Measurements from ENCODE around the gene NAGS.
A peak's percentile ranks its signal among the peaks of the same experiment; 100 is the strongest.
"Not testable (repeated sequence)": the region's sequence is repeated elsewhere in the genome, so short reads cannot be mapped to it uniquely, and the experiment has no call there.

The NAGS gene

DNA sequence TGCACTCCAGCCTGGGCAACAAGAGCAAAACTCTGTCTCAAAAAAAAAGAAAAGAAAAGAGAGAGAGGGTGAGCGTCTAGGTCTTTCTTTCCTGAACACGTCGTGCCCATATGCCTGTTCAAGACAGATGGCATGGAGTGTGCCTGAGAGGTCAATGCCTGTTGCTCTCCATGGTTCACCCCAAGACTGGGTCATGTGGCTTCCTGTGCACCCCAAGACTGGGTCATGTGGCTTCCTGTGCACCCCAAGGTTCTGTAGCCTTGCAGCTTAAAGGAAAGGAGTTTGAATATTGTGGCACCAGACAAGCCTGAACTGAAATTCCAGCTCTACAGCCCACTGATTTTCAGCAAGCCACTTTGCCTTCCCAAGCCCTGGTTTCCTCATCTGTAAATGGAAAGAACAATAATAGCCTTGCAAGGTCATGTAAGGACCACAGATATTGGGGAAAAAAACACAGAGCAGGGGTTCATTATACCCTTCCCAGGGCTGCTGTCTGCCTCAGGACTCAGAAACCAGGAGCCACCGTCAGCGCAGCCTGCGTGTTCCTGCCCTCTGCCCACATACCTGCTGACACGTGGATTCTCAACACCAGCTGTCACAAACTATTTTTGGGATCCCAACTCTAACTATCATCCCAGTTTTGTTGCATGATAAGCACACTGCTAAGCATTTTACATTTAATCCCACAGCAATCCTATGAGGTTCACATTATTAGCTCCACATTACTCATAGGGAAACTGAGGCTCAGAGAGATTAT is 18.0 kb upstream of the NAGS start:
- DNase-seq, result no peak

- no peak for DNase-seq
Measured at GRCh38 chr17:43987131-43988021, 17.0 kb upstream of the NAGS start.

GRCh38 chr17:43988301-43988700 is 16.1 kb upstream of the NAGS start:
- DNase-seq, result no peak

DNA sequence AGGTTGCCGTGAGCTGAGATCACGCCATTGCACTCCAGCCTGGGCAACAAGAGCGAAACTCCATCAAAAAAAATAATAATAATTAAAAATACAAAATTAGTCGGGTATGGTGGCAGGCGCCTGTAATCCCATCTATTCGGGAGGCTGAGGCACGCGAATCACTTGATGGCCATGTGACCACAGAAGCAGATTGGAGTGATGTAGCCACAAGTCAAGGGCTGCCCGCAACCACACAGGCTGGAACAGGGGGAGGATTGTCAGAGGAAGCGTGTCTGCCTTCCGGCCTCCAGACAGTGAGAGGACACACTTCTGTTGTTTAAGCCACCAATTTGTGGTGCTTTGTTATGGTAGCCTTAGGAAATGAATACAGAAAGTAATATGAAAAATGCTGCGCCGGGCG is 11.8 kb upstream of the NAGS start:
- DNase-seq, result no peak

GRCh38 chr17:43994272-43995149 is 9.9 kb upstream of the NAGS start:
- DNase-seq, result peak; percentile 70

GRCh38 chr17:43995150-43995471 is 9.3 kb upstream of the NAGS start:
- DNase-seq, result no peak

DNA sequence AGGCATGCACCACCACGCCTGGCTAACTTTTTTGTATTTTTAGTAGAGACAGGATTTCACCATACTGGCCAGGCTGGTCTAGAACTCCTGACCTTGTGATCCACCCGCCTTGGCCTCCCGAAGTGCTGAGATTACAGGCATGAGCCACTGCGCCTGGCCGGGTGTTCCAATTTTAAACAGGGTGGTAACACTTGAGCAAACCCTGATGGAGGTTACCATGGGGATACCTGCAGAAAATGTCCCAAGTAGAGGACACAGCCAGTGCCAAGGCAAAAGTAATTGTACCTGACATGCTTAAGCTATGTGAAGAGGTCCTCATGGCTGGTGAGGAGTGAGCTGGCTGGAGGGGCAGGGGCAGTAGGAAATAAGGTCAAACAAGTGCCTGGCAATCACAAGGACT is 7.2 kb upstream of the NAGS start:
- DNase-seq, result not testable (repeated sequence)

DNA sequence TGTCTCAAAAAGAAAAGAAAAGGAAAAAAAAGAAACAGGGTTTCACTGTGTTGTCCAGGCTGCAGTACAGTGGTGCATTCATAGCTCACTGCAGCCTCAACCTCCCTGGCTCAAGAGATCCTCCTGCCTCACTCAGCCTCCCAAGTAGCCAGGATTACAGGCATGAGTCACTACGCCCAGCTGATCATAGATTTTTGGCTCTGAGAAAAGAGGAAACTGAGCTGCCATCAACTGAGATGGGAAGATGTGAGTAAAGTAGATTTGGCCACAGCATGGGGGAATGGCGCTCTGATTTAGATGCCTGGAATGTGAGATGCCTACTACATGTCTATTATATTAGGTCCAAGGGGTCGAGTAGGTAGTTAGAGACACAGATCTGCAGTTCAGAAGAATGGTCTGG is 5.9 kb upstream of the NAGS start:
- DNase-seq, result no peak

- DNase-seq, result no peak
Measured at GRCh38 chr17:43999024-43999423, 5.4 kb upstream of the NAGS start.

DNA sequence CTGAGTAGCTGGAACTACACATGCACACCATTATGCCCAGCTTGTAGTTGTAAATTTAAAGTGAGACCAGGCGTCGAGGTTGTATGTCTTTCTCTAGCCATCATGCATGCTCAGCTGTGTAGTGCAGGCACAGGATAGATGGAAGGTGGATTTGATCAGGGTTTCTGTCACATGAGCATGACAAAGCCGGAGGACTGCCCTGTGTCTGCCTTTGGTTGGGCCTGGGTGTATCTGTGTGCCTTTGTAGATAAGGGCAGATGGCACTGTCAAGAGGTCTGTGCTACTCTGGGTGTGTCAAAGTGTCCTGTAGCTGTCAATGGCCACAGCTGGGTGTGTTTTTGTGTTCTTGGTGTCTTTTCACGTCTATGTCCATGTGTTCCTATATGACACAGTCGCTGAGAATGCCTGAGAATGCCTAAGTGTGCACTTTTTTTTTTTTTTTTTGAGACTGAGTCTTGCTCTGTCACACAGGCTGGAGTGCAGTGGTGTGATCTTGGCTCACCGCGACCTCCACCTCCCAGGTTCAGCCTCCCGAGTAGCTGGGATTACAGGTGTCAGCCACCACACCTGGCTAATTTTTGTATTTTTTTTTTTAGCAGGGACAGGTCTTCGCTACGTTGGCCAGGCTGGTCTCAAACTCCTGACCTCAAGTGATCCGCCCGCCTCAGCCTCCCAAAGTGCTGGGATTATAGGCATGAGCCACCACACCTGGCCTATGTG is 4.1 kb upstream of the NAGS start:
- no peak for DNase-seq

DNA sequence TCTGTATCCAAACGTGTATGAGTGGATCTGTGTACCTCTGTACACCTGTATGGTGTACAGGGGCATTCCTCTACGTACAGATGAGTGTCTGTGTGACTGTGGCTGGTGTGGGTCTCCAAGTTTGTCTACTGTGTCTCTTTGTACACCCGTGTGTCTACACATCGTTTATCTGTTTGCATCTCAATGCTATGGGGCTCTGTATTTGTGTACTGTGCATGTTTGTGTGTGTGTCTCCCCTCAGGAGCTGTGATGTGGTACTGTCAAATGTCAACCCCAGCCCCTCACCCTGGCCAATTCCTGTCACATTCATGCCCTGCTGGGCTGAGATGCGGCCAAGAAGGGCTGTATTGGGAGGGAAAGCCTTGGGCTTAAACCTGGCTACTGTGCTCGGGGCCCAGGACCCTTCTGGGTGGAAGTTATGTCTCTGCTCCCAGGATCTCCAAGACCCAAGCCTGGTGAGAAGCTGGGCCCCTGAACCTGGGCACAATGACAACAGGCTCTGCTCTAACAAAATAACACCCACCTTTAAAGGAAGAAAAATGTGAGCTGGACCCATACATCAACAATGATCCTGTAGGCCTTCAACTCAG is 3.5 kb upstream of the NAGS start:
- no peak for DNase-seq

GRCh38 chr17:44001461-44001920 is 2.9 kb upstream of the NAGS start:
- no peak for DNase-seq

DNA sequence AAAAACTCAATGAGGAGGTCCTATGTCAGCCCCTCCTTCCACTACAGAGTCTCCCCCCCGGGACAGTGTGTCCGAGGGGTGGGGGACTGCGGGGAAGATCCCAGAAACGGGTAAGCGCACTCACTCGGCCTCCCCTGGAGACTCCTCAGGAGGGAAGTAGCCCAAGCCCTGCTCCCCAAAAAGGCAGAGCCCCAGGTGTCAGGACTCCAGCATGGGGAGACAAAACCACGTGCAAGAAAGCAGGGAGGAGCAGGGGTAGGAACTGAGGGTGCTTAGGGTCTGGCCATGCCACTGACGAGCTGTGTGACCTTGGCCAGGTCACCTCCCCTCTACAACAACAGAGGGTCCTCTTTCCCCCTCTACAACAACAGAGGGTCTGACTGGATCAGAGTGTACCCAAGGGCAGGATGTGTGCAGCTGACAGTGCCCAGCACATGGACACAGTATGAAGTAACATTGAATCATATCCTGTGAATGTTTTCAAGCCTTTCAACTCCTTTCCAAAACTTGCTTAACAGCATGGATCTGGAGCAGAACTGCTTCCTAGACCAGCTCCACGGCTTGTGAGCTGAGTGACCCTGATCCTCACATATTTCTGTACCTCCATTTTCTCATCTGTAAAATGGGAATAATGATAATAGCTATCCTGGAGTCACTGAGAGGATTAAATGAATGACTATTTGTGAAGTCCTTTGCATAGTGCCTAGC is 2.1 kb upstream of the NAGS start:
- no peak for DNase-seq

GRCh38 chr17:44004761-44005526 is 522 bp downstream of the NAGS start:
- peak; percentile 24 for DNase-seq

GRCh38 chr17:44005527-44006271 is 1.3 kb downstream of the NAGS start:
- DNase-seq, result peak; percentile 34

DNA sequence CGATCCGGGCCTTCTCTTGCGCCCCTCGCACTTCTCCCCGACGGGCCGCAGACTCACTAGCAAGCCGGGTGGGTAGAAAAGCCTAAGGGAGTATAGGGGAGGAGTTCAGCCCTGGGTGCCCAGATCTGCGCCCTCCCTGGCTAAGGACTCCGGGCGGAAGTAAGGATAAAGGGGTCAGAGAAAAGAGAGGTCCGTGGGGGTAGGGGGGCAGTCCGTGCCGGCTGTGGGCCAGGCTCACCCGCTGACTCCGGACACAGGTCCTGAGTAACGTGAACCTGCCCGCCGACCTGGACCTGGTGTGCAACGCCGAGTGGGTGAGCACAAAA is 1.8 kb downstream of the NAGS start:
- no peak for DNase-seq

GRCh38 chr17:44006598-44007345 is 2.4 kb downstream of the NAGS start:
- DNase-seq, result peak; percentile 98

- DNase-seq, result no peak
Measured at GRCh38 chr17:44007346-44008204, 3.2 kb downstream of the NAGS start.
